Right renal pelvis (tissue), 4 donors: Measurements from ENCODE around the gene MAST2. TPM values are rescaled to one million over a fixed set of nuclear protein-coding genes. Genes with fewer than 3 reads are reported as not detected.
"Not testable (repeated sequence)": the region's sequence is repeated elsewhere in the genome, so short reads cannot be mapped to it uniquely, and the experiment has no call there.

Experiments
- DNase-seq, 4 donors: peaks; one replicate each; pipeline ENCODE4 v3.0.0-alpha.2; 2013; ENCODE audit warnings: low read depth in 4 of 4, low spot score in 3 of 4, missing footprints in 1 of 4
- polyA plus RNA-seq, 4 donors: library from polyadenylated mRNA; unstranded; fragments of 120-200 nt; gene quantifications; one replicate each; pipeline ENCODE4 v1.2.1, GENCODE V29; 2013; ENCODE audit not compliant: insufficient read length in 4 of 4

Gene MAST2
- polyA plus RNA-seq, 4 donors, result 31.6 to 31.9 (median 31.7) TPM

GRCh38 chr1:45809761-45810160 is 6.3 kb downstream of the MAST2 start:
- no peak for DNase-seq

GRCh38 chr1:45814776-45815175 is 11.4 kb downstream of the MAST2 start:
- no peak for DNase-seq

GRCh38 chr1:45815667-45816458 is 12.5 kb downstream of the MAST2 start:
- no peak for DNase-seq

GRCh38 chr1:45820173-45820572 is 16.8 kb downstream of the MAST2 start:
- no peak for DNase-seq

GRCh38 chr1:45820788-45821187 is 17.4 kb downstream of the MAST2 start:
- DNase-seq, result no peak

- no peak for DNase-seq
Measured at GRCh38 chr1:45822644-45823043, 19.2 kb downstream of the MAST2 start.

GRCh38 chr1:45824607-45825006 is 21.2 kb downstream of the MAST2 start:
- no peak for DNase-seq

- DNase-seq, result no peak
Measured at GRCh38 chr1:45827256-45827655, 23.8 kb downstream of the MAST2 start.

- DNase-seq, result no peak
Measured at GRCh38 chr1:45828841-45829240, 25.4 kb downstream of the MAST2 start.

- no peak for DNase-seq
Measured at GRCh38 chr1:45833361-45833760, 29.9 kb downstream of the MAST2 start.

GRCh38 chr1:45834689-45835088 is 31.3 kb downstream of the MAST2 start:
- no peak for DNase-seq

GRCh38 chr1:45836451-45836850 is 33.0 kb downstream of the MAST2 start:
- no peak for DNase-seq

GRCh38 chr1:45836861-45837260 is 33.4 kb downstream of the MAST2 start:
- not testable (repeated sequence) for DNase-seq

- not testable (repeated sequence) for DNase-seq
Measured at GRCh38 chr1:45838322-45838721, 34.9 kb downstream of the MAST2 start.

GRCh38 chr1:45840704-45841103 is 37.3 kb downstream of the MAST2 start:
- DNase-seq, result no peak

GRCh38 chr1:45842786-45843185 is 39.4 kb downstream of the MAST2 start:
- DNase-seq, result no peak

- DNase-seq, result no peak
Measured at GRCh38 chr1:45843474-45843905, 40.1 kb downstream of the MAST2 start.

- not testable (repeated sequence) for DNase-seq
Measured at GRCh38 chr1:45844000-45844399, 40.6 kb downstream of the MAST2 start.

- no peak for DNase-seq
Measured at GRCh38 chr1:45846931-45847330, 43.5 kb downstream of the MAST2 start.

- DNase-seq, result no peak
Measured at GRCh38 chr1:45848097-45848496, 44.7 kb downstream of the MAST2 start.

GRCh38 chr1:45848714-45849113 is 45.3 kb downstream of the MAST2 start:
- no peak for DNase-seq

- no peak for DNase-seq
Measured at GRCh38 chr1:45850017-45850416, 46.6 kb downstream of the MAST2 start.

- DNase-seq, result no peak
Measured at GRCh38 chr1:45854724-45855123, 51.3 kb downstream of the MAST2 start.
